ENCODE data around the gene C1QC.

The C1QC gene

GRCh38 chr1:22607154-22607553 lies 36.3 kb upstream of the C1QC start:
- Histone ChIP-seq H3K36me3 (no peaks in the 10 kb centered on the region), H3K9me3 (ENCODE audit: severe bottlenecking) (no peaks in the 10 kb centered on the region), H3K4me3 (ENCODE audit: low read depth, low read length) (peak overlapping the region; percentile 5), H3K27ac (peak overlapping the region; percentile 76), H3K27me3 (ENCODE audit: insufficient read depth, low read depth, severe bottlenecking) (no peaks in the 10 kb centered on the region)
- DNase-seq = no peak
- TF ChIP-seq CTCF (IDR thresholded peaks at IDR 0.05; ENCODE audit: low read depth, low read length) = no peak

- Histone ChIP-seq H3K4me3 (ENCODE audit: low read depth, low read length) (no peak overlapping the region), H3K36me3 (no peaks in the 10 kb centered on the region), H3K9me3 (ENCODE audit: severe bottlenecking) (no peaks in the 10 kb centered on the region), H3K27ac (peak overlapping the region; percentile 76), H3K27me3 (ENCODE audit: insufficient read depth, low read depth, severe bottlenecking) (no peaks in the 10 kb centered on the region)
- no peak for TF ChIP-seq CTCF (IDR thresholded peaks at IDR 0.05; ENCODE audit: low read depth, low read length)
- DNase-seq = peak; percentile 37
These were observed 35.1 kb upstream of the C1QC start for GRCh38 chr1:22608361-22608760.

GRCh38 chr1:22609291-22609690 lies 34.1 kb upstream of the C1QC start:
- no peak overlapping the region for H3K4me3 ChIP-seq (ENCODE audit: low read depth, low read length)
- H3K27ac ChIP-seq = peak overlapping the region; percentile 76
- H3K27me3 ChIP-seq (ENCODE audit: insufficient read depth, low read depth, severe bottlenecking) = no peaks in the 10 kb centered on the region
- H3K36me3 ChIP-seq = no peaks in the 10 kb centered on the region
- TF ChIP-seq CTCF (IDR thresholded peaks at IDR 0.05; ENCODE audit: low read depth, low read length) = no peak
- DNase-seq = no peak
- H3K9me3 ChIP-seq (ENCODE audit: severe bottlenecking) = no peaks in the 10 kb centered on the region

- Histone ChIP-seq H3K27ac (peak overlapping the region; percentile 96), H3K4me3 (ENCODE audit: low read depth, low read length) (no peak overlapping the region), H3K36me3 (no peaks in the 10 kb centered on the region), H3K9me3 (ENCODE audit: severe bottlenecking) (no peaks in the 10 kb centered on the region), H3K27me3 (ENCODE audit: insufficient read depth, low read depth, severe bottlenecking) (no peaks in the 10 kb centered on the region)
- TF ChIP-seq CTCF (IDR thresholded peaks at IDR 0.05; ENCODE audit: low read depth, low read length) = no peak
- no peak for DNase-seq
These were observed 31.9 kb upstream of the C1QC start for GRCh38 chr1:22611530-22611947.

- Histone ChIP-seq H3K27ac (peak overlapping the region; percentile 96), H3K36me3 (no peaks in the 10 kb centered on the region), H3K4me3 (ENCODE audit: low read depth, low read length) (peak overlapping the region; percentile 22), H3K27me3 (ENCODE audit: insufficient read depth, low read depth, severe bottlenecking) (no peaks in the 10 kb centered on the region), H3K9me3 (ENCODE audit: severe bottlenecking) (no peaks in the 10 kb centered on the region)
- no peak for TF ChIP-seq CTCF (IDR thresholded peaks at IDR 0.05; ENCODE audit: low read depth, low read length)
- peak; percentile 99 for DNase-seq
These were observed 30.5 kb upstream of the C1QC start for GRCh38 chr1:22612671-22613571.
